ENCODE data around the gene RBMXL2. TPM values are rescaled to one million over a fixed set of nuclear protein-coding genes. Genes with fewer than 3 reads are reported as not detected.

RBMXL2 gene
- total and polyA plus RNA-seq, 2 donors (not counting 1 experiment from before 2014, with no cell fraction given), result not detected

- no peaks in the 10 kb centered on the region for H3K4me1 Mint-ChIP-seq
- DNase-seq, result peak; percentile 72
- no peak overlapping the region for H2AFZ ChIP-seq (ENCODE audit: insufficient read depth, low read depth, low read length, poor library complexity, severe bottlenecking)
- no peak overlapping the region for H3K4me3 Mint-ChIP-seq
- H3K79me2 ChIP-seq (ENCODE audit: control insufficient read depth, insufficient read depth, low read length), result no peaks in the 10 kb centered on the region
- no CpG with 5 or more reads among the region's 2 CpGs for WGBS (ENCODE audit: insufficient coverage)
- no peak overlapping the region for H3K27ac Mint-ChIP-seq
- CTCF ChIA-PET, result interaction anchor here (0.6 to 9.5 kb wide), 19 partner anchors 10 to 1000 kb away, joined by 3 to 137 read pairs (median 6); partner anchors contain the start of genes EIF3F and RBMXL2
- H3K36me3 ChIP-seq (replicated peaks in 1 of 2; ENCODE audit: control extremely low read depth in 1 of 2, control insufficient read depth in 1 of 2, extremely low read depth in 1 of 2, insufficient read depth in 2 of 2, low read length in 1 of 2), result no peaks in the 10 kb centered on the region
- no peaks in the 10 kb centered on the region for H3K4me1 ChIP-seq (ENCODE audit: control insufficient read depth in 2 of 2, insufficient read depth in 2 of 2, low read length in 2 of 2)
- H3K27me3 ChIP-seq (replicated peaks in 1 of 4; ENCODE audit: control extremely low read depth in 1 of 4, control insufficient read depth in 3 of 4, insufficient read depth in 4 of 4, low read length in 3 of 4), result peaks cover 0 to 3% (median 0%) of the 10 kb centered on the region in 4 experiments
- H3K9ac ChIP-seq (ENCODE audit: low read length), result no peak overlapping the region
- H3K27ac ChIP-seq (ENCODE audit: low read length in 2 of 2), result no peak overlapping the region
- H3K9me3 ChIP-seq (ENCODE audit: control extremely low read depth in 1 of 3, control insufficient read depth in 2 of 3, insufficient read depth in 1 of 3, low read length in 2 of 3), result no peaks in the 10 kb centered on the region
- H3K4me2 ChIP-seq (replicated peaks; ENCODE audit: low read depth, low read length, poor library complexity, severe bottlenecking), result no peak overlapping the region
- POLR2A ChIA-PET, result no interaction called here
- intact Hi-C loops (cut with micrococcal nuclease), result loop anchor here (1.0 to 5.0 kb wide), 6 partner anchors 254 to 1000 kb away; no protein-coding TSS in a partner anchor
- no peaks in the 10 kb centered on the region for H3K9me3 Mint-ChIP-seq (ENCODE audit: insufficient read depth)
- ATAC-seq (ENCODE audit: low read depth), result peak; percentile 73
- H3K4me3 ChIP-seq (ENCODE audit: control extremely low read depth in 1 of 5, extremely low read depth in 1 of 5, insufficient read depth in 1 of 5, low read depth in 2 of 5, low read length in 4 of 5), result no peak overlapping the region
- peaks cover 24% of the 10 kb centered on the region for H3K27me3 Mint-ChIP-seq
- no peak for TF ChIP-seq EZH2 (IDR thresholded peaks at IDR 0.05; ENCODE audit: borderline replicate concordance, insufficient read depth, low read depth, low read length, poor library complexity, severe bottlenecking)
- TF ChIP-seq, protein P1, sequence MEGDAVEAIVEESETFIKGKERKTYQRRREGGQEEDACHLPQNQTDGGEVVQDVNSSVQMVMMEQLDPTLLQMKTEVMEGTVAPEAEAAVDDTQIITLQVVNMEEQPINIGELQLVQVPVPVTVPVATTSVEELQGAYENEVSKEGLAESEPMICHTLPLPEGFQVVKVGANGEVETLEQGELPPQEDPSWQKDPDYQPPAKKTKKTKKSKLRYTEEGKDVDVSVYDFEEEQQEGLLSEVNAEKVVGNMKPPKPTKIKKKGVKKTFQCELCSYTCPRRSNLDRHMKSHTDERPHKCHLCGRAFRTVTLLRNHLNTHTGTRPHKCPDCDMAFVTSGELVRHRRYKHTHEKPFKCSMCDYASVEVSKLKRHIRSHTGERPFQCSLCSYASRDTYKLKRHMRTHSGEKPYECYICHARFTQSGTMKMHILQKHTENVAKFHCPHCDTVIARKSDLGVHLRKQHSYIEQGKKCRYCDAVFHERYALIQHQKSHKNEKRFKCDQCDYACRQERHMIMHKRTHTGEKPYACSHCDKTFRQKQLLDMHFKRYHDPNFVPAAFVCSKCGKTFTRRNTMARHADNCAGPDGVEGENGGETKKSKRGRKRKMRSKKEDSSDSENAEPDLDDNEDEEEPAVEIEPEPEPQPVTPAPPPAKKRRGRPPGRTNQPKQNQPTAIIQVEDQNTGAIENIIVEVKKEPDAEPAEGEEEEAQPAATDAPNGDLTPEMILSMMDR (IDR thresholded peaks at IDR 0.05), result peak; percentile 86
- H4K20me1 ChIP-seq (ENCODE audit: control insufficient read depth, insufficient read depth, low read length, poor library complexity, severe bottlenecking), result no peaks in the 10 kb centered on the region
These were observed 9.5 kb downstream of the RBMXL2 start for GRCh38 chr11:7098235-7098832.

GRCh38 chr11:7115780-7116179, 27.0 kb downstream of the RBMXL2 start:
- CTCF ChIA-PET, result interaction anchor here (1.2 kb wide), 1 partner anchor 579 kb away, joined by 3 read pairs; no protein-coding TSS in a partner anchor
- ATAC-seq (ENCODE audit: low read depth), result no peak

More at GRCh38 chr11:7115780-7116179, 27.0 kb downstream of the RBMXL2 start:
- Mint-ChIP-seq H3K4me1 (no peaks in the 10 kb centered on the region), H3K27ac (no peak overlapping the region), H3K4me3 (no peak overlapping the region), H3K9me3 (ENCODE audit: insufficient read depth) (no peaks in the 10 kb centered on the region), H3K27me3 (peaks cover 17% of the 10 kb centered on the region)
- no peaks in the 10 kb centered on the region for H3K9me3 ChIP-seq (ENCODE audit: control extremely low read depth in 1 of 3, control insufficient read depth in 2 of 3, insufficient read depth in 1 of 3, low read length in 2 of 3)
- H3K4me1 ChIP-seq (ENCODE audit: control insufficient read depth in 2 of 2, insufficient read depth in 2 of 2, low read length in 2 of 2), result no peaks in the 10 kb centered on the region
- TF ChIP-seq, protein P1 (IDR thresholded peaks at IDR 0.05), result no peak
- TF ChIP-seq EZH2 (IDR thresholded peaks at IDR 0.05; ENCODE audit: borderline replicate concordance, insufficient read depth, low read depth, low read length, poor library complexity, severe bottlenecking), result no peak
- intact Hi-C loops (cut with micrococcal nuclease), result no loop called here
- DNase-seq, result no peak
- WGBS (ENCODE audit: insufficient coverage), result no CpG with 5 or more reads among the region's 1 CpG
- no peaks in the 10 kb centered on the region for H4K20me1 ChIP-seq (ENCODE audit: control insufficient read depth, insufficient read depth, low read length, poor library complexity, severe bottlenecking)
- H3K9ac ChIP-seq (ENCODE audit: low read length), result no peak overlapping the region
- POLR2A ChIA-PET, result no interaction called here
- no peak overlapping the region for H3K4me3 ChIP-seq (ENCODE audit: control extremely low read depth in 1 of 5, extremely low read depth in 1 of 5, insufficient read depth in 1 of 5, low read depth in 2 of 5, low read length in 4 of 5)
- H3K27ac ChIP-seq (ENCODE audit: low read length in 2 of 2), result no peak overlapping the region
- no peaks in the 10 kb centered on the region for H3K79me2 ChIP-seq (ENCODE audit: control insufficient read depth, insufficient read depth, low read length)
- no peak overlapping the region for H3K4me2 ChIP-seq (replicated peaks; ENCODE audit: low read depth, low read length, poor library complexity, severe bottlenecking)
- no peak overlapping the region for H2AFZ ChIP-seq (ENCODE audit: insufficient read depth, low read depth, low read length, poor library complexity, severe bottlenecking)
- no peaks in the 10 kb centered on the region for H3K36me3 ChIP-seq (replicated peaks in 1 of 2; ENCODE audit: control extremely low read depth in 1 of 2, control insufficient read depth in 1 of 2, extremely low read depth in 1 of 2, insufficient read depth in 2 of 2, low read length in 1 of 2)
- H3K27me3 ChIP-seq (replicated peaks in 1 of 4; ENCODE audit: control extremely low read depth in 1 of 4, control insufficient read depth in 3 of 4, insufficient read depth in 4 of 4, low read length in 3 of 4), result peaks cover 0 to 21% (median 3%) of the 10 kb centered on the region in 4 experiments
